Mononuclear cell (primary cell): ENCODE data around the gene PPME1. TPM values are rescaled to one million over a fixed set of nuclear protein-coding genes. Genes with fewer than 3 reads are reported as not detected.

Source experiments
- H3K27me3 ChIP-seq: 2 replicates; pipeline ENCODE4 v1.6.0; 2011; ENCODE audit warnings: low read length, control low read depth; ENCODE audit not compliant: insufficient read depth
- H3K4me1 ChIP-seq: 2 replicates; pipeline ENCODE4 v1.5.1; 2011; ENCODE audit warnings: mild to moderate bottlenecking, low read length, control low read depth; ENCODE audit not compliant: insufficient read depth
- H3K4me3 ChIP-seq: 2 replicates; pipeline ENCODE4 v1.5.1; 2011; ENCODE audit warnings: mild to moderate bottlenecking, low read length, moderate library complexity
- H3K9me3 ChIP-seq: 2 replicates; pipeline ENCODE4 v1.5.1; 2011; ENCODE audit warnings: low read depth, mild to moderate bottlenecking, control low read depth, low read length
- total RNA-seq: library from RNA; depleted of rRNA; stranded (reverse); fragments of >200 nt; gene quantifications from one replicate; pipeline ENCODE4 v1.2.3, GENCODE V29; 2012

PPME1 gene
- total RNA-seq, 1 donor, result 6.2 TPM

- no peaks in the 10 kb centered on the region for H3K4me1 ChIP-seq
- no peaks in the 10 kb centered on the region for H3K9me3 ChIP-seq
- H3K27me3 ChIP-seq, result no peaks in the 10 kb centered on the region
- no peak overlapping the region for H3K4me3 ChIP-seq
Observed at GRCh38 chr11:74182635-74183034, 11.5 kb downstream of the PPME1 start.

- no peaks in the 10 kb centered on the region for H3K27me3 ChIP-seq
- H3K9me3 ChIP-seq, result no peaks in the 10 kb centered on the region
- H3K4me3 ChIP-seq, result no peak overlapping the region
- no peaks in the 10 kb centered on the region for H3K4me1 ChIP-seq
Observed at GRCh38 chr11:74185285-74185684, 14.2 kb downstream of the PPME1 start.

GRCh38 chr11:74185695-74186094, 14.6 kb downstream of the PPME1 start:
- no peaks in the 10 kb centered on the region for H3K4me1 ChIP-seq
- no peak overlapping the region for H3K4me3 ChIP-seq
- H3K9me3 ChIP-seq, result no peaks in the 10 kb centered on the region

GRCh38 chr11:74195828-74196227, 24.7 kb downstream of the PPME1 start:
- no peaks in the 10 kb centered on the region for H3K4me1 ChIP-seq
- H3K27me3 ChIP-seq, result no peaks in the 10 kb centered on the region
- no peak overlapping the region for H3K4me3 ChIP-seq
- H3K9me3 ChIP-seq, result no peaks in the 10 kb centered on the region

More at GRCh38 chr11:74185695-74186094, 14.6 kb downstream of the PPME1 start:
- no peaks in the 10 kb centered on the region for H3K27me3 ChIP-seq

- Histone ChIP-seq H3K9me3 (no peaks in the 10 kb centered on the region), H3K27me3 (no peaks in the 10 kb centered on the region), H3K4me3 (no peak overlapping the region), H3K4me1 (no peaks in the 10 kb centered on the region)
Observed at GRCh38 chr11:74196781-74197486, 25.8 kb downstream of the PPME1 start.

- Histone ChIP-seq H3K4me1 (no peaks in the 10 kb centered on the region), H3K9me3 (no peaks in the 10 kb centered on the region), H3K4me3 (no peak overlapping the region), H3K27me3 (no peaks in the 10 kb centered on the region)
Observed at GRCh38 chr11:74203966-74204365, 32.9 kb downstream of the PPME1 start.

- no peak overlapping the region for H3K4me3 ChIP-seq
- H3K27me3 ChIP-seq, result no peaks in the 10 kb centered on the region
- H3K4me1 ChIP-seq, result no peaks in the 10 kb centered on the region
- no peaks in the 10 kb centered on the region for H3K9me3 ChIP-seq
Observed at GRCh38 chr11:74204701-74205100, 33.6 kb downstream of the PPME1 start.

- no peak overlapping the region for H3K4me3 ChIP-seq
- no peaks in the 10 kb centered on the region for H3K27me3 ChIP-seq
- no peaks in the 10 kb centered on the region for H3K9me3 ChIP-seq
- no peaks in the 10 kb centered on the region for H3K4me1 ChIP-seq
Observed at GRCh38 chr11:74205181-74205580, 34.1 kb downstream of the PPME1 start.

- no peaks in the 10 kb centered on the region for H3K9me3 ChIP-seq
- H3K27me3 ChIP-seq, result no peaks in the 10 kb centered on the region
- no peak overlapping the region for H3K4me3 ChIP-seq
- H3K4me1 ChIP-seq, result no peaks in the 10 kb centered on the region
Observed at GRCh38 chr11:74206746-74207145, 35.7 kb downstream of the PPME1 start.

GRCh38 chr11:74208507-74208906, 37.4 kb downstream of the PPME1 start:
- no peaks in the 10 kb centered on the region for H3K9me3 ChIP-seq
- no peak overlapping the region for H3K4me3 ChIP-seq
- H3K27me3 ChIP-seq, result no peaks in the 10 kb centered on the region
- H3K4me1 ChIP-seq, result no peaks in the 10 kb centered on the region

GRCh38 chr11:74212533-74212932, 41.4 kb downstream of the PPME1 start:
- Histone ChIP-seq H3K4me1 (no peaks in the 10 kb centered on the region), H3K27me3 (no peaks in the 10 kb centered on the region), H3K9me3 (no peaks in the 10 kb centered on the region), H3K4me3 (no peak overlapping the region)

GRCh38 chr11:74220376-74220775, 49.3 kb downstream of the PPME1 start:
- Histone ChIP-seq H3K4me3 (no peak overlapping the region), H3K4me1 (no peaks in the 10 kb centered on the region), H3K9me3 (no peaks in the 10 kb centered on the region), H3K27me3 (no peaks in the 10 kb centered on the region)

GRCh38 chr11:74221816-74222215, 50.7 kb downstream of the PPME1 start:
- Histone ChIP-seq H3K9me3 (no peaks in the 10 kb centered on the region), H3K27me3 (no peaks in the 10 kb centered on the region)

GRCh38 chr11:74225565-74225964, 54.5 kb downstream of the PPME1 start:
- H3K4me3 ChIP-seq, result no peak overlapping the region
- H3K9me3 ChIP-seq, result no peaks in the 10 kb centered on the region
- no peaks in the 10 kb centered on the region for H3K27me3 ChIP-seq
- no peaks in the 10 kb centered on the region for H3K4me1 ChIP-seq

More at GRCh38 chr11:74221816-74222215, 50.7 kb downstream of the PPME1 start:
- Histone ChIP-seq H3K4me1 (no peaks in the 10 kb centered on the region), H3K4me3 (no peak overlapping the region)

- Histone ChIP-seq H3K9me3 (no peaks in the 10 kb centered on the region), H3K4me3 (no peak overlapping the region), H3K27me3 (no peaks in the 10 kb centered on the region), H3K4me1 (no peaks in the 10 kb centered on the region)
Observed at GRCh38 chr11:74226907-74227306, 55.8 kb downstream of the PPME1 start.

GRCh38 chr11:74232311-74232950, 61.3 kb downstream of the PPME1 start:
- Histone ChIP-seq H3K4me3 (no peak overlapping the region), H3K4me1 (peaks cover 7% of the 10 kb centered on the region)

More at GRCh38 chr11:74232311-74232950, 61.3 kb downstream of the PPME1 start:
- H3K9me3 ChIP-seq, result no peaks in the 10 kb centered on the region
- no peaks in the 10 kb centered on the region for H3K27me3 ChIP-seq
